GM21367 (cell line): ENCODE results near the gene KLK8.

ENCODE experiments used
- ATAC-seq: cut with Tn5 transposase; IDR thresholded peaks from one replicate; pipeline ENCODE4 v1.9.1; 2021; ENCODE audit not compliant: unreplicated experiment

Gene KLK8

DNA sequence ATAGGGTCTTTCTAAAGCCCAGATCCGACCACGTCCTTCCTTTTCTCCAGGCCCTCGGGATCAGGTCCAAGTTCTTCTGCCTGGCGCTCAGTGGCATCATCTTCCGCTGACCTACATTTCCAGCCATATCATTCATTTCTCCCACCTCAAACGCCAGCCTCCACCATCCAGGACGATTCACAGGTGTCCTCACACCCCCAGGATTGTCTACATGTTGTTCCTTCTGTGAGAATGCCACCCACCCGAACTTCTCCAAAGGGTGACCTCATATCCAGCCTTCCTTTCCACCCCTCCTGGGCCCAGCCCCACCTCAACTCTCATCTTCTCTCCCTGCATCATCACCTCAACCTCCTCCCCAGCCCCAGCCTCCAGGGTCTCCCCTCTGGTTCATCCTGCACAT, 43.8 kb downstream of the KLK8 start:
- ATAC-seq: no peak

DNA sequence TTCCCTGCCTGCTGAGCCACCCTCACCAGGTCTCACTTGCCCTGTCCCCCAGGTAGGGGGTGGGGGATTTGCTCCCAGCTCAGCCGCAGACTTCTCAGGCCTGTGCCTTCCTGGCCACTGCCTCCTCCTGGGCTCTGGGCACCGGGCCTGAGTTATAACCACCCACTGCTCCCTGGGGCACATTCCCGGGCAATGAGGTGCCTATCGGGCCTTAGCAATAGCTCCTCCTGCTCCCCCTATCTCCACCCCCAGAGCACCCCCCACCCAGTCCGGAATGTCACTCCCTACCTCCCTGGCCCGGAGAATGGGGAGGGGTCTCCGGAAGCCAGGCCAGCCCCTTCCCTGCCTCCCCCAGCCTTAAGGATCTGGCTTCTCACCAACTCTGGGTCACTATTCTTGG, 48.5 kb downstream of the KLK8 start, which contains the start of gene KLK5:
Gene KLK5, minus strand, starts transcription at position 129 of the 400 bp plus-strand sequence. CDS start 381 bp downstream, outside the sequence.
- ATAC-seq: no peak

DNA sequence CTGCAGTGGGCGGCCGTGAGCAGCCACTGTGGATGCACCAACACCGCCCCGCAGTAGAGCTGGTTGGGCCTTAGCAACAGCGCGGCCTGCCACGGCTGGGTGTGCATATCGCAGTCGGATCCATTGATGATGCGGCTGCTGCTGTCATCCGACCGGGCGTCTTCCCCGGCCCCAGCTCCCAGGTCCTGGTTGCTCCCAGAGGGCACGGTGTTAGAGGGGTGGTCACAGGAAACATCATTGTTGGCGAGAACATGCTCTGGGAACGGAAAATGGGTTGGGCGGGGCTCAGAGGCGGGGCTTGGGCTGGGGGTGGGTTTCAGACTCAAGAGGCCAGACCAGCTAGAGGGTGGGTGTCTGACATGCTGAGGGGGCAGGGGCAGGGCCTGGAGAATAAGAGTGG, 51.5 kb downstream of the KLK8 start:
- no peak for ATAC-seq

DNA sequence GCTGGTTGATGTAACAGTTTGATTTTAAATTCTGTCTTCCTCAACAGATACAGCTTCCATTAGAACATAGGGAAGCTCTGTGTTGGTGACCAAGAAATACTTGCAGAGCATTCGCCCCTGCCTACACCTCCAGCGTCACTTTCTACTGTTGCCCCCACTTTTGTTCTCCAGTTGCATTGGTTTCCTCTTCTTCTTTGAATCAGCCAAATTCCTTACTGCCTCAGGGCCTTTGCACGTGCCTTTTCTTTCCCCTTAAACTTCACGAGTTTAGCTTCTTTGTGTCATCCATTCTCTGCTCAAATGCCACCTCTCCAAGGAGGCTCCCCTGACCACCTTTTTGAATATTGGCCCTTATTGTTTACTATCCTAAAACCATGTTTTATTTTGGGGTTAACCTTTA, 54.3 kb downstream of the KLK8 start:
- ATAC-seq: no peak
